Left lung (tissue), 10 donors: ENCODE data around the gene CCDC102B. TPM values are rescaled to one million over a fixed set of nuclear protein-coding genes. Genes with fewer than 3 reads are reported as not detected.

Source experiments
- ATAC-seq: fragments of 200-7000 bp; cut with Tn5 transposase; one replicate; pipeline ENCODE4 v1.9.1; 2020; ENCODE audit warnings: moderate library complexity
- DNase-seq, 4 donors: peaks; one replicate each; pipeline ENCODE4 v3.0.0-alpha.2; 2013 to 2020
- H3K27ac ChIP-seq, 2 donors: fragments of 200-600 bp; sonication (generic) in 1 of 2; one replicate each; pipeline versions ENCODE4 v1.5.0 to v1.8.0; 2020 to 2021
- H3K27me3 ChIP-seq, 2 donors: fragments of 200-600 bp; sonication (generic) in 1 of 2; one replicate each; pipeline versions ENCODE4 v1.5.0 to v1.8.0; 2020 to 2021
- H3K36me3 ChIP-seq, 2 donors: fragments of 200-600 bp; sonication (generic) in 1 of 2; one replicate each; pipeline versions ENCODE4 v1.5.0 to v1.8.0; 2020 to 2021
- H3K4me1 ChIP-seq, 2 donors: fragments of 200-600 bp; one replicate each; pipeline ENCODE4 v1.8.0; 2021
- H3K4me3 ChIP-seq, 2 donors: fragments of 200-600 bp; sonication (generic) in 1 of 2; one replicate each; pipeline versions ENCODE4 v1.5.0 to v1.8.0; 2020 to 2021; ENCODE audit warnings: mild to moderate bottlenecking in 1 of 2
- H3K9me3 ChIP-seq, 2 donors: fragments of 200-600 bp; sonication (generic) in 1 of 2; one replicate each; pipeline versions ENCODE4 v1.5.0 to v1.8.0; 2020 to 2021
- intact Hi-C, 2 donors: fragments of 100-400 bp; cut with DNase I; formaldehyde crosslinking; loops; one replicate each; pipeline versions ENCODE4 v1.11.2 to v1.14.2; 2022
- polyA plus RNA-seq, 6 donors: library from polyadenylated mRNA; unstranded; fragments of 120-200 nt; gene quantifications; one replicate each; pipeline ENCODE4 v1.2.1, GENCODE V29; 2013; ENCODE audit not compliant: insufficient read length in 6 of 6
- total RNA-seq, 2 donors: library from RNA; stranded (reverse); fragmentation: NEBNext Ultra II Directional; extraction: Animal tissue kit (Norgen Biotek cat#: 25700); gene quantifications; one replicate each; pipeline ENCODE4 v1.2.1, GENCODE V29; 2021
- TF ChIP-seq, protein P1 (sequence below), 2 donors: fragments of 200-600 bp; sonication (generic) in 1 of 2; IDR thresholded peaks; one replicate each; pipeline versions ENCODE4 v1.5.0 to v1.8.0; 2021; ENCODE audit warnings: antibody characterized with exemption in 2 of 2
- donor health status: DM: no; HTN: yes; CAD: no.
- donor health status: DM: no; HTN: no; CAD: no.

The CCDC102B gene
- total and polyA plus RNA-seq, 8 donors: 10.6 to 78.3 (median 15.6) TPM

DNA sequence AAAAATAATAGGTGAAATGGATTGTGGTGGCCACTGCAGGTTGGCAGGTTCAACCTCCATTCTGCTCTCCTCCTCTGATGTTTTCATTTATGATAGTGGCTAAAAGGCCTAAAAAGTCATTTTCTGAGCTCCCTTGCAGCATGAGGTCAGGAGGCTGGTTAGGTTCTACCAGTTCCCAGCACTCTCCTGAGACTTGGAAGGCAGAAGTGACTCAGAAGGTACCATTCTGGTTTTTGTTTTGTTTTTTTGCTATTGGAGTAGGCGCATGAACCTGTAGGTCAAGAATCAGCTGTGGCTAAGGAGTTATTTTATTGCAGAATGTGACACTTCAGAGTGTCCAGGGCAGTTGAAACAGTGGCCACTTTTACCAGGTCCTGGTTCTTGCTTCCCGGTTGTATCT lies 181.9 kb downstream of the CCDC102B start:
- Histone ChIP-seq H3K4me1 (no peaks in the 10 kb centered on the region), H3K9me3 (no peaks in the 10 kb centered on the region), H3K27ac (no peak overlapping the region), H3K4me3 (no peak overlapping the region), H3K27me3 (no peaks in the 10 kb centered on the region), H3K36me3 (no peaks in the 10 kb centered on the region)
- TF ChIP-seq, protein P1, sequence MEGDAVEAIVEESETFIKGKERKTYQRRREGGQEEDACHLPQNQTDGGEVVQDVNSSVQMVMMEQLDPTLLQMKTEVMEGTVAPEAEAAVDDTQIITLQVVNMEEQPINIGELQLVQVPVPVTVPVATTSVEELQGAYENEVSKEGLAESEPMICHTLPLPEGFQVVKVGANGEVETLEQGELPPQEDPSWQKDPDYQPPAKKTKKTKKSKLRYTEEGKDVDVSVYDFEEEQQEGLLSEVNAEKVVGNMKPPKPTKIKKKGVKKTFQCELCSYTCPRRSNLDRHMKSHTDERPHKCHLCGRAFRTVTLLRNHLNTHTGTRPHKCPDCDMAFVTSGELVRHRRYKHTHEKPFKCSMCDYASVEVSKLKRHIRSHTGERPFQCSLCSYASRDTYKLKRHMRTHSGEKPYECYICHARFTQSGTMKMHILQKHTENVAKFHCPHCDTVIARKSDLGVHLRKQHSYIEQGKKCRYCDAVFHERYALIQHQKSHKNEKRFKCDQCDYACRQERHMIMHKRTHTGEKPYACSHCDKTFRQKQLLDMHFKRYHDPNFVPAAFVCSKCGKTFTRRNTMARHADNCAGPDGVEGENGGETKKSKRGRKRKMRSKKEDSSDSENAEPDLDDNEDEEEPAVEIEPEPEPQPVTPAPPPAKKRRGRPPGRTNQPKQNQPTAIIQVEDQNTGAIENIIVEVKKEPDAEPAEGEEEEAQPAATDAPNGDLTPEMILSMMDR (IDR thresholded peaks at IDR 0.05): no peak
- intact Hi-C loops: no loop called here
- DNase-seq (no peak), ATAC-seq (no peak)

DNA sequence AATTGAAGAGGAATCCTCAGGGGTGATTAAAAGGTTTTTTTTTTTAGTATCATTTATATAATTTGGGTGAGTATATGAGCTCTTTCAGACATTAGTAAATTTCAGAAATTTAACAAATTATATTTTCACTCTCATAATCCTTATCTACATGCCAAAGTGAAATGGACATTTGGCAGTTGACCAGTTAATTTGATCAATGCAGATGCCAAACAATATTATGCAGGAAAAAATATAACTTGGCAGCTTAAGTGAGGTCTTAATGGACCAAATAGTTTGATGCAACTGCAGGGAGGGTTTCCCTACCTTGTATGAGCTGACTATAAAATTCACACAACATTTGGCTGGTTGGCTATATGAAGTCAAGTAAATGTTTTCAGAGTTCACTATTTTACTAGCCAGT lies 185.2 kb downstream of the CCDC102B start:
- no peaks in the 10 kb centered on the region for H3K9me3 ChIP-seq

DNA sequence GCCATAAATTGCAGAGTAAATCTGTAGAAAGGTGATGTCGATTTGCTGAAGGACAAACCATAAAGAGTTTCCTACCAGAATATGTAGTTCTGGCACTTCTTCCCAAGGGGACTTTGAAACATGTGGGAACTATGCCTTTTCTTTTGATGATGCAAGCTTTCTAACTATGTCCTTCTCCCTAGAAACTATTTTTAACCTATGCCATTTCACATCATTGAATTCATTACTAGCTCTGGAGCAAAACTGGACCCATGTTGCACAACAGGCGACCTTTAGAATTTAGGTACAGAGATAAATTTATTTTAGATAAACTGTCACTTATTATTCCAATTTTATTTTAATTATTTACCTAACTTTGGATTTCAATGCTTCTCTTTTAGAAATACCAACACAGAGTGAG lies 186.5 kb downstream of the CCDC102B start:
- no peak for DNase-seq
- H3K27me3 ChIP-seq: no peaks in the 10 kb centered on the region

More for the DNA sequence above, 185.2 kb downstream of the CCDC102B start:
- Histone ChIP-seq H3K36me3 (no peaks in the 10 kb centered on the region), H3K4me3 (no peak overlapping the region), H3K27me3 (no peaks in the 10 kb centered on the region), H3K27ac (no peak overlapping the region), H3K4me1 (no peaks in the 10 kb centered on the region)
- ATAC-seq (no peak), DNase-seq (no peak)
- TF ChIP-seq, protein P1 (IDR thresholded peaks at IDR 0.05): no peak
- intact Hi-C loops: no loop called here

DNA sequence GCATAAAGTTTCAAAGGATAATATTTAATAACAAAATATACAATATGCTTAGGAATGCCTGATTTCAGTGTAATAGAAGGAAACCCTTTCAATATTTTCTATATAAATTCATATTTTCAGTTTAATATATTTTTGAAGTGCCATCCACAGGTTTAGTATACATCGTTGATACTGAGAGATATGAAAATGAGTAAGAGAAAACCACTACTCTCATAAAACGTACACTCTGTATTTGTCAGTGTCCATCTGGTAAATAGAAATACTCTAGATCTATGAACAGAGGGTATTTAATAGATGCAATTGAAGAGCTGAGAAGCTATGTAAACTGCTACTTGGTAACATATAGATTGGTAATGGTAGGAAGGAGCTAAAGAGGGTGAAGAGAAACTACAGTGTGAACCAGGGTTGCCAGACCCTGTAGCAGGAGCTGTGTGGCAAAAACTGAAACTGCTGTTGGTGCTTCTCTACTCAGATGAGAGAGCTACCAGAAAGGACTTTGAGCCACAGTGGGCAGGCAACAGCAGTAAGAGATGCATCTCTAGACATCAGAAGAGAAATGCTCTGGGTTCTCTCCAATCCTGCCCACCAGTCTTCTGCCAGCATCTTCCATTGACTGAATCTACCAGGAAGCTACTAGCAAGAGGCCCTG lies 187.4 kb downstream of the CCDC102B start:
- no peaks in the 10 kb centered on the region for H3K36me3 ChIP-seq
- no peaks in the 10 kb centered on the region for H3K27me3 ChIP-seq
- H3K27ac ChIP-seq: no peak overlapping the region
- H3K4me3 ChIP-seq: no peak overlapping the region
- ATAC-seq (no peak), DNase-seq (no peak)
- intact Hi-C loops: no loop called here
- TF ChIP-seq, protein P1 (IDR thresholded peaks at IDR 0.05): no peak
- no peaks in the 10 kb centered on the region for H3K4me1 ChIP-seq
- H3K9me3 ChIP-seq: no peaks in the 10 kb centered on the region

More for the DNA sequence above, 186.5 kb downstream of the CCDC102B start:
- H3K9me3 ChIP-seq: no peaks in the 10 kb centered on the region
- H3K4me1 ChIP-seq: no peaks in the 10 kb centered on the region
- intact Hi-C loops: no loop called here
- H3K4me3 ChIP-seq: no peak overlapping the region
- no peak for ATAC-seq
- no peaks in the 10 kb centered on the region for H3K36me3 ChIP-seq
- TF ChIP-seq, protein P1 (IDR thresholded peaks at IDR 0.05): no peak
- no peak overlapping the region for H3K27ac ChIP-seq

DNA sequence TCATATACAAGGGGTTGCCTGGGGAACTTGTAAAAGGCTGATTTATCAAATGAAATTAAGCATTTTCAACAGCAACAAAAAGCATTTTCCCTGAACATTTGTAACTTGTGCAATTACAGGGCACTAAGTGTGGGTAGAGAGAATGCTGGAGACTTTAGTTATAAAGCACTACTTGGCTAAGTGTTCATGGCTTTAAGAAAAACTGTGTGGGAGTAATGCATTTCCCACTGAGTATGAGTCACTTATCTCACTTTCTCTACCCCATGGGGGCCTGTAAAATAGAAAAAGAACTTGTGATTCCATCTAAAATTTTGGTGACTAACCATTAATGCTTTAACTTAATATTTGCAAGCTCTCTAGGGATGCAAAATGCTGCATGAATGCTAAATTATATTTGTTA lies 193.4 kb downstream of the CCDC102B start:
- DNase-seq (no peak), ATAC-seq (no peak)
- Histone ChIP-seq H3K4me1 (no peaks in the 10 kb centered on the region), H3K4me3 (no peak overlapping the region), H3K36me3 (no peaks in the 10 kb centered on the region), H3K9me3 (peaks cover 0 to 4% of the 10 kb centered on the region in 2 donors), H3K27ac (no peak overlapping the region), H3K27me3 (no peaks in the 10 kb centered on the region)
- intact Hi-C loops: no loop called here
- TF ChIP-seq, protein P1 (IDR thresholded peaks at IDR 0.05): no peak
